Iris pigment epithelial cell (primary cell): ENCODE results near the gene ISG20L2.

Experiments
- DNase-seq: peaks from one replicate; pipeline ENCODE4 v3.0.0-alpha.2; 2011; ENCODE audit warnings: low read depth

The ISG20L2 gene

GRCh38 chr1:156740741-156741480, 12.3 kb upstream of the ISG20L2 start, which contains the start of gene MRPL24:
Gene MRPL24 (minus strand): TSS chr1:156741088. CDS start chr1:156738704, 2,384 bp downstream.
- peak; percentile 100 for DNase-seq

- no peak for DNase-seq
Observed at GRCh38 chr1:156740237-156740740, 11.7 kb upstream of the ISG20L2 start.

GRCh38 chr1:156738916-156739315, 10.3 kb upstream of the ISG20L2 start:
- DNase-seq = no peak

- DNase-seq = no peak
Observed at GRCh38 chr1:156738407-156738806, 9.8 kb upstream of the ISG20L2 start.

- DNase-seq = no peak
Observed at GRCh38 chr1:156733989-156734584, 5.5 kb upstream of the ISG20L2 start.

GRCh38 chr1:156727926-156728598, 504 bp downstream of the ISG20L2 start, which contains the start of gene METTL25B:
Gene METTL25B (plus strand): TSS chr1:156728469. CDS start chr1:156729105, 636 bp downstream.
- peak; percentile 81 for DNase-seq

GRCh38 chr1:156727492-156727891, 1.1 kb downstream of the ISG20L2 start:
- no peak for DNase-seq

GRCh38 chr1:156726549-156727226, 1.9 kb downstream of the ISG20L2 start:
- peak; percentile 71 for DNase-seq

GRCh38 chr1:156725683-156726280, 2.8 kb downstream of the ISG20L2 start:
- DNase-seq = peak; percentile 88

- DNase-seq = no peak
Observed at GRCh38 chr1:156721535-156721934, 7.0 kb downstream of the ISG20L2 start.

- no peak for DNase-seq
Observed at GRCh38 chr1:156721131-156721530, 7.4 kb downstream of the ISG20L2 start.

GRCh38 chr1:156717351-156717750, 11.2 kb downstream of the ISG20L2 start:
- no peak for DNase-seq

- DNase-seq = no peak
Observed at GRCh38 chr1:156714830-156715229, 13.7 kb downstream of the ISG20L2 start.

- DNase-seq = no peak
Observed at GRCh38 chr1:156712626-156713025, 15.9 kb downstream of the ISG20L2 start.

- DNase-seq = no peak
Observed at GRCh38 chr1:156711011-156711817, 17.4 kb downstream of the ISG20L2 start.

GRCh38 chr1:156709757-156710489, 18.6 kb downstream of the ISG20L2 start:
- DNase-seq = no peak

- DNase-seq = no peak
Observed at GRCh38 chr1:156709031-156709430, 19.5 kb downstream of the ISG20L2 start.

GRCh38 chr1:156708218-156708661, 20.3 kb downstream of the ISG20L2 start:
- no peak for DNase-seq

GRCh38 chr1:156707417-156708217, 20.9 kb downstream of the ISG20L2 start:
- DNase-seq = no peak
